ENCODE data around the gene ST7.

The ST7 gene

DNA sequence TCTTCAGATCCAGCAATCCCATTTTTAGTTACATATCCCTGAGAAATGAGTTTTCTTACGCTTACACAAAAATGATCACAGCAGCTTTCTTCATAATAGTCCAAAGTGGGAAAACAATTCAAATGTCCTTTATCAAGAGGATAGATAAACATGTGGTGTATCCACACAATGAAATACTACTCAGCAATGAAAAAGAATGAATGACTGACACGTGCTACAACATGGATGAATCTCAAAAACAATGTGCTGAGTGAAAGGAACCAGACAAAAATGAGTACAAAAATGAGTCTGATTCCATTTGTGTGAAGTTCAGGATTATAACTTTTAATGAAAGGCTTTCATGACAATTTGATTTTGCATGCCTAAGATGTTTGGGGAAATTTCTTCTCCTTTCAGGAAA lies 230.4 kb downstream of the ST7 start:
- in situ Hi-C loops (cut with MboI; ENCODE audit: low sequenced_read_pairs), result no loop called here

DNA sequence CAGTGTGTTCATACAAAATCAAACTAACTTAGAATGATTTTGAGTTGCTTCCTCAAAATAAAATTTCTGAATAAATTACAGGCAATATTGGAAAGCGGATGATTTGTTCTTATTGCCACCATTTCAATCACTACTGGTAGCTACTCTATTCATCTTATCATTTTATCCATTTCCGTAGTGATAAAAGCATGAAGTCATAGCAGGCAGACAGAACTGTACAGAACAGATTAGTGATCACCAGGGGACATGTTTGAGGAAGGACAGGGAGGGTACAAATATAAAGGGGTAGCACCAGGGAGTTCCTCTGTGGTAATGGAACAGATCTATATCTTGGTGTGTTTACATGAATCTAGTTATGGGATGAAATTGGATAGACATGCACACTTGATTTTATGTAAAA lies 231.1 kb downstream of the ST7 start:
- in situ Hi-C loops (cut with MboI; ENCODE audit: low sequenced_read_pairs), result no loop called here

DNA sequence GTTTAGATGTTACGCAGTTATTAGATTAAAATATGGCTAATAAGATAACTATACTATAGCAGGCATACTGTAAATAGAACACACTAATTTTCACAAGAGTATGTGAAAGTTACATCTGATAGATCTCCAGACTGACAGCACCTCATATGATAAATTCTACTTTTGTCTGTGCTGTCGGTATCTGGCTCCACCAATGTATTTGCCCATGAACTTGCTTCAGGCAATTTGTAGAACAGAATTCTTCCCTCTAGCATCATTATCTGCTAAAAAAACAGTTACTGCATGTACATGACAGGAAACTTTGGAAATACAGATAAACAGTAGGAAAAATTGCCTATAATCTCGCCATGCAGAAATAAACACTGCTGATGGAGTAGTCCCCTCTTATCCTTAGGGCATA lies 231.8 kb downstream of the ST7 start:
- in situ Hi-C loops (cut with MboI; ENCODE audit: low sequenced_read_pairs), result no loop called here

DNA sequence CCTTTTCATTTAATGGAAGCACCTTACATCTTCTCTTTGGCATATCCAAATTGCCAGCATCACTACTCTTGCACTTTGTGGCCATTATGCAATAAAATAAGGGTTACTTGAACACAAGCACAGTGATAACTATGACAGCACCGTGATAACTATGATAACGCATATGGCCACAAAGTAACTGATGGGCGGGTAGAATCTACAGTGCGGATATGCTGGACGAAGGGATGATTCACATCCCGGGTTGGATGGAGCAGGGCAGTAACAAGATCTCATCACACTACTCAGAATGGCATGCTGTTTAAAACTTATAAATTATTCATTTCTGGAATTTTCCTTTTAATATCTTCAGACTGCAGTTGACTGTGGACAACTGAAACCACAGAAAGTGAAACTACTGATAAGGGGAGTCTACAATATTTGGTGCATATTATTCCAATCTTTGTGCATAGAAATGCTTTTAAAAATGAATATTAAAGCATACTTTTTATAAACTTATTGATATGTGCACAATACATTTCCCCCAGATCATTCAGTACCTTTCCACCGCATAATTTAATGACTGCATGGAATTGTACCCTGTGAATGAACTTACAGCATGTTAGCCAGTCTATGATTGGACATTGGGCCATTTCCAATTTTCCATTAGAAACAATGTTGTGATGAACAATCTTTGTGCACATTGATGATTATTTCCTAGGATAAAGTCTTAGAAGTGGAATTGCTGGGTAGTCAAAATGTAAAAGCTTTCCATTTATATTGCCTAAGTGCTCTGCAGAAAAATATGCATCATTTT lies 233.1 kb downstream of the ST7 start:
- in situ Hi-C loops (cut with MboI; ENCODE audit: low sequenced_read_pairs), result no loop called here

DNA sequence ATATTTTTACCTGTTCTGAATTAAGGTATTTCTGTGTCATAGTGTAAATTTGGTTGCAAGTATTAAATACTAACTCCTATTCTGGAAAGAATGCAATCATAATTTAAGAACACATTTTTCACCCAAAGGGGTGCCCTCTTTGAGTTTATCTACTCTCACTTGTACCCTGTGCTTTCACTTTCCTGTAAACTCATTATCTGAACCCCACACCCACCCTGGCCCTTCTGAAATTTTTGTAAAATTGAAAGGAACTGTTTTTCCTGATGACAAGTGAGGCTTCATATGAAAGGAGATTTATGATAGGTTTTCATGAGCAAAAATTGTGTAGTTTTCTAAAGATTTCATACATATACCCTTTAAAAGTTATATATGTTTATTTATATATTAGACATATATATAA lies 235.1 kb downstream of the ST7 start:
- in situ Hi-C loops (cut with MboI; ENCODE audit: low sequenced_read_pairs), result no loop called here

DNA sequence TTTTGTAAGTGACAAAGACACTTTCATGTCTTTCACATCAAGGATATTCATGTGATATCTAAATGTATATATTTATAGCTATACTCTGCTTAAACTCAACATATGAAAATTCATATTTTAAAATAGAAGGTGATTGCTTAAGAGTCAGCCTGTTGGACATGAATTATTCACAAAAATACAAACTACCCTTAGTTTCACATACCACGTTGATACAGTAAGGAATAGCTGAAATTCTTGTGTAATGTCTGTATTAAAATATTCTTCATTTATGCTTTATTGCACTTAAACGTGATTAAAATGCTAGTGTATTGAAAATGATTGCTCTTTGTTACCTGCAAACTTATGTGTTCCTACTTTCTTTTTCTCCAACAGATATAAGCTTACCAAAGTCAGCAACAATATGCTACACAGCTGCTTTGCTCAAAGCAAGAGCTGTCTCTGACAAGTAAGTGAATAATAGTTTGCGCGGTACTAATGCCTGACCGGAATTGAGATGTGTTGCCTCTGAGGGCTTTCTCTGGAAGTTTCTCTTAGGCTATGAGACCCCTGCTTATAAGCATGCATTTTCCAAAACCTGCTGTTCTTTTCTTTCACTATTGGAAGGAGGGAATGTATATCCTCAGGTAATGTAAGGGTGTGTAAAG lies 235.8 kb downstream of the ST7 start:
- in situ Hi-C loops (cut with MboI; ENCODE audit: low sequenced_read_pairs), result no loop called here

DNA sequence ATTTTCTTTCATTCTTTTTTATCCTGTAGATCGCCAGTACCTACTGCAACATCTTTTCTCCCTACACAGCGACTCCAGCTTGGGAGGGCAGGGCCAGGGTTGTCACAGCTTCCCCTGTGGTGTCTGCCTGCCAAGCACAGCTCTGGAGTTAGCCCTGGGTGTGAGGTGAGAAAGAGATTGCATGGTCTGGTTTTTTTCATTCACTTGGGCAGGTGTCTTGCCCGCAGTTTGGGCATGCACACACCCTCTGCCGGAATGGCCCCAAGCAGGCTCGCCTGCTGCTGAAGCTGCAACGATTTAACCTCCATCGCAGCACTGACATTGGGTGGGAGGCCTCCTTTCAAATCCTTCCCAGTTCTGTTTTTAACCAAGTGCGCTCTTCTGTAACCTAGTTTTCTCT lies 236.8 kb downstream of the ST7 start:
- in situ Hi-C loops (cut with MboI; ENCODE audit: low sequenced_read_pairs), result no loop called here

DNA sequence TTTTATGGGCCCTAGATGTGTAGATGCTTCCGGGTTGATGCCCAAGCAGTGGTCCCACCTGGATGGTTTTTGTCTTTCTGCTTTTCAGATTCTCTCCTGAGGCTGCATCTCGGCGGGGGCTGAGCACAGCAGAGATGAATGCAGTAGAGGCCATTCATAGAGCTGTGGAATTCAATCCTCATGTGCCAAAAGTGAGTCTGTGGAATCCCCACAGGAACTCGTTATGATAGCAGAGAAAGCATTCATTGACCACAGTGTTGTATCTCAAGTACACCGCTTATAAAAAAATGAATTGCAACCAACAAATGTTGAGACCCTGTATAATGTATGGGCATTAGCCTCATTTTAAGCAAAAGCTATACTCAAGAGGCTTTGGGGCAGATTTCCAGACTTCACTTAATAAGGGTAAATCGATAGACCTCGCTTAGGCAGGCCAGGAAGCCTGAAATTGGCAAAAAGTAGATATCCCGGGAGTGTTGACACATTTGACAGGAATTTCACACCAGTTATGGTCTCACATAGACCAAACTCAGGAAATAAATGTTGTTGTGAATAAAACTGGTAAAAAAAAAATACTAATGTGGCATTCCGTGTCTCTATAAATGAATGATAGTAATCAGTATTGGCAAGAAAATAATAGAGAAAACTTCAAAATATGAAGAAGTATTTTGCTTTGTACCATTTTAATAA lies 237.6 kb downstream of the ST7 start:
- in situ Hi-C loops (cut with MboI; ENCODE audit: low sequenced_read_pairs), result no loop called here

DNA sequence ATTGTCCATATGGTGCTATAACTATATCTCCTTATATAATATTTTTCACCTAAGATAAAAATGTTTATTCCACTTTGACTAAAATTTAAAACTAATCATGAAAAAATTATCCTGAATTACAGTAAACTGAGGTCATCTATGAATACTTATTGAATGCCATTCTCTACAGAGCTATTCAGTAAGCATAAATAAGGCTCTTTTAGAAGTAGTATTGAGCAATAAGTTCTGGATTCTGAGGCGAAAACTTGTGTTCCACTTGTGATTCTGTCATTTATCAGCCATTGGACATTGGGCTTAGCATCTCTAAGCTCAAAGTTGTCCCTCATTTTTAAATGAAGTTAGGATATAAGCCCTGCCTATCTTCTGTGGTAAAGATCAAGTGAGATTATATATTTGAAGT lies 238.8 kb downstream of the ST7 start:
- in situ Hi-C loops (cut with MboI; ENCODE audit: low sequenced_read_pairs), result no loop called here

DNA sequence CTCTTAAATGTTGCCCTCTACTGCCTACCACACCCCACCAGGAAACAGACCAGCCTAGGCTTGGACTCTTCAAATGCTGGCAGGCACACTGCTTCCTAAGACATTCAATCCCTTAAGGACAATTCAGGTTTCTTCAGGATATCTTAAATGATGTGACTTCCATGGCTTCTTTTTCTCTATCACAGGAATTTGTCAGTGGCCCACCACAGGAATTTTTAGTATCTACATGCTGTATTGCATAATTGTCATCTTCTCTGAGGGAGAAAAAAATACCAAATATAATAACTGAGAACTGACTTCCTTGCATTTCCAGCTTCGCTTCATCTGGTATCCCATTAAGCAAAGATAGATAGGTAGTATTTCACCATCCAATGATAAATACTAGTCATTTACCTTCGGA lies 240.3 kb downstream of the ST7 start:
- in situ Hi-C loops (cut with MboI; ENCODE audit: low sequenced_read_pairs), result no loop called here

DNA sequence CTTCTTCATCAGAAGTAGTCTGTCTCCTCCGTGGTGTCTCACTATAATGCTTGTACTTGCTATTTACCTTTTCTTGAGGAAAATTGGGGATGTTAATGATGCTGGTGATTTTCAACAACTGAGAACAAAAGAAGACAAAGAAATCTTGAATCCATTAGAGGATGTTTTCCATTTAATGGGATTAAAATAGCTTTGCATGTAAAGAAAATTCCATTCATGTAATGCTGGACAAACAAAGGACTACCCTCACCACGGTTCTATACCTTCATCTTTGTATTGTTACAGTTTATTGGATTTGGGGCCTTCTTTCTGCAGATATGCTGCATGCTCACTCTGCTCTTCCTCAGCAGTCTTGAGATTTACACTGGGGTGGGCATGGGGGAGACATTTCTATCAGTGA lies 241.1 kb downstream of the ST7 start:
- in situ Hi-C loops (cut with MboI; ENCODE audit: low sequenced_read_pairs), result no loop called here

DNA sequence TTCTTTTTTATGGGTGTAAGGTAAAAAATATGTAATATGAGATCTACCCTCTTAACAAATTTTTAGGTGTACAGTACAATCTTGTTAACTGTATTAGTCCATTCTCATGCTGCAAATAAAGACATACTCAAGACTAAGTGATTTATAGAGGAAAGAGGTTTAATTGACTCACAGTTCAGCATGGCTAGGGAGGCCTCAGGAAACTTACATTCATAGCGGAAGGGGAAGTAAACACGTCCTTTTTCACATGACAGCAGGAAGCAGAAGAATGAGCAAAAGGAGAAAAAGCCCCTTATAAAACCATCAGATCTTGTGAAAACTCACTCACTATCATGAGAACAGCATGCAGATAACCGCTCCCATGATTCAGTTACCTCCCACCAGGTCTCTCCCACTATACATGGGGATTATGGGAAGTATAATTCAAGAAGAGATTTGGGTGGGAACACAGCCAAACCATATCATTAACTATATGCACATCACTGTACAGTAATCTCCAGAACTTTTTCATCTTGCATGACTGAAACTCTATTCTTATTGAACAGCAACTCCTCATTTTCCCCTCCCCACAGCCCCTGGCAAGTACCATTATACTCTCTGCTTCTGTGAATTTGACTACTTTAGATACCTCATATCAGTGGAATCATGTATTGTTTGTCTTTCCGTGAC lies 242.2 kb downstream of the ST7 start:
- in situ Hi-C loops (cut with MboI; ENCODE audit: low sequenced_read_pairs), result no loop called here

DNA sequence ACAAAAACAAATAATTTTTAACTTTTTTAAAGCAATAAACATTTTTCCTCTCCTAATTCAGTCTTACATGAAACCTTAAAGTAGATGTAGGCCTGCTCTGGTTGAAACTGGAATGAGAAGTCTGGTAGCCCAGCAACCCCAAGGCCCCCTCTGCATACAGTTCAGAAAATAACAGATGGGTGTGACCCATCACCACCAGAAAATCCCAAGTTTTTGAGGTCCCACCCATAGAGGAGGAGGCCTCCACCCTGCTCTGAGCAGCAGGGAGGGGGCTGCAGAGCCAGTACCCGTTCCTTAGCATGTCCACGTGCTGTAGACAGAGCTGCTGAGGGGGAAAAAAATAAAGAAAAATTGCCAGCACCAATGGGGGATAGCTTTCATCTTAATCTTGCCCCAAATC lies 246.8 kb downstream of the ST7 start:
- in situ Hi-C loops (cut with MboI; ENCODE audit: low sequenced_read_pairs), result no loop called here

DNA sequence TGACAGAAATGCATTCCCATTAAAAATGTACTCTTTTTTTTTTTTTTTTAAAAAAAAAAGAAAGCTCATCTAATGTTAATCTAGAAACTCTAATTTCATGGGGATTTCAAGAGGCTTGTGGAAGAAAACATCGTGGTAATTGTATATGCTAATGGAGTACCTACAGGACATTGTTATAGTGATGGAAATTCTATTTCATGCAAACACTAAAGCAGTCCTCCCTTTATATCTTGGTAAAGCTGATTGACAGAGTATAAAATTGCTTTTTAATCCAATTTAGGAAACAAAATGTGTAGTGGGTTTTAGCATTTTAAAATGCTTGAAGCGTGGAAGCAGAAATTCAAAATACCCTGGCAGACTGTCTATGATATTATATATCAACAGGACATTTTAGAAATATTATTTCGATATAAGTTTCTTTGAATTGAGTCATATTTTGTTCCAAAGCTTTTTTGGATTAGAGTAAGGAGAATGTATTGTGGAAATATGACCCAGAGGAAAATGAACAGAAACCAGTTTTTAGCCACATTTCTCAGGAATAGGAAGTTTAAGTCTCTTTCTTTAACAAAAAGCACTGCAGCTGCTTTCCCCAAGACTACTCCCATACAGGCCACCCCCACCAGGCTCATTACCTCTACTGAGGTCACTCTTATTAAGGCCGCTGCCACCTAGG lies 247.6 kb downstream of the ST7 start:
- in situ Hi-C loops (cut with MboI; ENCODE audit: low sequenced_read_pairs), result no loop called here

DNA sequence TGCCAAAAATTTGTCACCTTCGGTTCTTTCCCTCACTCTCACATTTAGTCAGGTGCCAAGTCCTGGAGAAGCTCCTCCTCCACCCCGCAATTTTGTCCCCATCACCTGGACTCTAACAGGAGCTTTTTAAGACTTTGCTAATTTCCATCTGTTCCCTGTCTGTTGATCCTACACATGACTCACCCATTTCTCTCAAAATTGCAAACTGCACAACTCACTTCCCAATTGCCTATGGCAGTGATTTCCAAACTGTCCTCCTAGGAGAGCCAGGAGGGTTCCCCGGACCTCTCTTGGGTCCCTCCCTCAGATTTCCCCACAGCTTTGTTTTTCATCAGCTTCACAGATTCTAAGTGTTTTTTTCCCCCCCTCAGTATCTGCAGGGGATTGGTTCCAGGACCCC lies 249.2 kb downstream of the ST7 start:
- in situ Hi-C loops (cut with MboI; ENCODE audit: low sequenced_read_pairs), result no loop called here

DNA sequence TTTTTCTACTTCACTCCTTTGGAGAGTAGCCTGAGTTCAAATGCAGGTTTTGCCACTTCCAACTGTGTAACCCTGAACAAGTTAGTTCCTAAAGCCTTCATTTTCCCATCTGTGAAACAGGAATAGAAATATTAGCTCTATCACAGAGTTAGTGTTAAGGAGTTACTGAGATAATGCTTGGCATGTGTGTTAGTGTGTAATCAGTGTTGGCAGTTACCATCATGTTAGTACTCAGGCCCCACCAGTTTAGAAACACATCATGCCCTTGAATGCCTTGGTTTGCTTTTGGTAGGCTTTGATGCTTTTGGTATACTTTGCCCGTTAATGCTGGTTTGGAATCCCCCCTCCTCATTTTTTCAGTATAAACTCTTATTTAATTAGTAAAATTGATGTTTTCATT lies 249.9 kb downstream of the ST7 start:
- in situ Hi-C loops (cut with MboI; ENCODE audit: low sequenced_read_pairs), result no loop called here

DNA sequence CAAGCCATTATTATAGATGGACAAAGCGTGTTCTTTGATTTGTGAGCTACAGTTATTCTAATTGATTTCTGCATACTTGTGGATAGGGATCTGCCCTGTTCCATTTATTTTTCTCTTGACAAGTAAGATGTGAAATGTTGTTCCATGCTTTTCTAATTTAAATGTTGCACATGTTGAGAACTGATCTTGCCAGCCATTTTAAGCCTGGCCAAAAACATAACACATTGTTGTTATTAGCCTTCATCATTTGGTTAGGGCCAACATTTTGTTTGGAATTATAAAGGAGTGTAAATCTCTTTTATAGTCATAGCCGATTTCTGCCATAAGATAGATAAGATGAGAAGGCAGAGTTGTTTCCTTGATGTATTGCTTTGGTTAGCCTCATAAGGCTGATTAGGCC lies 252.6 kb downstream of the ST7 start:
- in situ Hi-C loops (cut with MboI; ENCODE audit: low sequenced_read_pairs), result no loop called here

DNA sequence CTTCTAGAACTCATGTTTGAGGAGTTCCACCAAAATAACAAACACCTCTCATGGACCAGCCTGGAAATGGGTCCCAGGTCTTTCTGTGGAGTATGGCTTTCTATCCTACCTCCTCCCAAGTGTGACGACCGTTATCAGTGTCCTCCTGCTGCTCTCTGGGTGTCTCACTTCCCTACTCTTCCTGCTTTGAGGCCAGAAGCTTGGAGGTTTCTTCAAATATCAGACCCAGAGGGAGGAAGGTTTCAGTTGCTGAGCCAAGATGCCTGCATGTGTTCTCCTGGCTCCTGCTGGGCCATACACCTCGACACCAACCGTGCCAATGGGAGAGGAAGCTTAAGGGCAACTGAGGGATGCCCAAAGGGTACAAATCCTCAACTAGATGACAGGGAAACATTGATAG lies 255.0 kb downstream of the ST7 start:
- in situ Hi-C loops (cut with MboI; ENCODE audit: low sequenced_read_pairs), result no loop called here

DNA sequence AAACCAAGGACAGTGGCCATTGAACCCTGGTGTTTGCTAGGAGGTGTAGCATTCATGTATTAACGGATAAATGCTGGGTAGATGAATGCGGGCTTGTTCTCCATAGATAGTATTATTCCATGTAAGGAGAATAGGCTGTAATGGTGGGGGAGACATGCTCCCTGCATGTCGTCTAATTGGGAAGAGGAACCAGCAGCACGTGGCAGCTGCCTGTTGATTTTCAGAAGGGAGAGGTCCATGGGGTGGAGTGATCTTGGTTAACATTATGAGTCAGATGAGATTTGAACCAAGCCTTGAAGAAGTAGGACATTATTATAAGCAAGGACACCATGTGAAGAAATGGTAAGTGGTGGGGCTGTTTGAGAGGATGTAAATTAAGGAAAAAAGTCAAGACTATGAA lies 257.1 kb downstream of the ST7 start:
- in situ Hi-C loops (cut with MboI; ENCODE audit: low sequenced_read_pairs), result no loop called here

DNA sequence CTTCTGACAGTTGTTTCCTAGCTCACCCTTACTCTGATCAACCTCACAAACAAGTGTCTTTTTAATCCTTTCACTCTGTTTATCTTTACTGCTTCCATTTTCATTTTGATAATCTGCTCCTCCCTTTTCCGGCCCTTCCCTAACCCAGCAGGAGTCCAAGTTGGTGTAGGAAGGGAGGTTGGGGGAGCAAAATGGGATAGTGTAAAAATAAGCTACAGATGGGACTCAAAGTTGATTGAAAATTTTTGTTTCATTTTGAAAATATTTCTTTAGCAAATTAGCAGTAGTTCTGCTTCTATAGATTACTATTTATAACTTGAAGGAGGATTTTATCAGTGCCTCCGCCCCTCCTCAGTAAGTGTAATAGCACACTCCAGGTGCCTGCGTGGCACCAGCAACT lies 257.6 kb downstream of the ST7 start:
- in situ Hi-C loops (cut with MboI; ENCODE audit: low sequenced_read_pairs), result no loop called here

DNA sequence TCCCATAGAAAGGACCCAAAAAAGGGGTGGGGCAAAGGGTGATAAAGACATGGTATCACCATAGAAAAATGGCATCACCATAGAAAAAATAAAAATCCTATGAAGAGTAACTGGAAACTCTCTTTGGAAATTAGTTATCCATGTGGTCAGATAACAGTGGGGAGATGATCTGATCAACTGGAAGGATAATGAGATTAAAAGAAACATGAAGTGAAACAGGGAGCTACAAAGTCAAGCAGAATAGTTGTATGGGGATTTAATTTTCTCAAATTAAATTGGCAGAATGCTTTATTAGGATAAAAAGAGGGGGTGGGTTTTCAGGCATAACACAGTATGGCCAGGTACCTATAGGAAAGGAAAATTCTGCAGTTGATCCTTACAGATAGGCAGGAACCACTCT lies 258.3 kb downstream of the ST7 start:
- in situ Hi-C loops (cut with MboI; ENCODE audit: low sequenced_read_pairs), result no loop called here

All from HL-60/S4 treated with phorbol 12-myristate 13-acetate at 8.2 ng/mL for 4 days and 3 days (cell line).